HG03457 (cell line): Measurements from ENCODE around the gene GGT7.
"Not testable (repeated sequence)": the region's sequence is repeated elsewhere in the genome, so short reads cannot be mapped to it uniquely, and the experiment has no call there.

Experiments
- ATAC-seq: cut with Tn5 transposase; IDR thresholded peaks from one replicate; pipeline ENCODE4 v1.9.1; 2021; ENCODE audit warnings: moderate number of reproducible peaks; ENCODE audit not compliant: unreplicated experiment

The GGT7 gene

DNA sequence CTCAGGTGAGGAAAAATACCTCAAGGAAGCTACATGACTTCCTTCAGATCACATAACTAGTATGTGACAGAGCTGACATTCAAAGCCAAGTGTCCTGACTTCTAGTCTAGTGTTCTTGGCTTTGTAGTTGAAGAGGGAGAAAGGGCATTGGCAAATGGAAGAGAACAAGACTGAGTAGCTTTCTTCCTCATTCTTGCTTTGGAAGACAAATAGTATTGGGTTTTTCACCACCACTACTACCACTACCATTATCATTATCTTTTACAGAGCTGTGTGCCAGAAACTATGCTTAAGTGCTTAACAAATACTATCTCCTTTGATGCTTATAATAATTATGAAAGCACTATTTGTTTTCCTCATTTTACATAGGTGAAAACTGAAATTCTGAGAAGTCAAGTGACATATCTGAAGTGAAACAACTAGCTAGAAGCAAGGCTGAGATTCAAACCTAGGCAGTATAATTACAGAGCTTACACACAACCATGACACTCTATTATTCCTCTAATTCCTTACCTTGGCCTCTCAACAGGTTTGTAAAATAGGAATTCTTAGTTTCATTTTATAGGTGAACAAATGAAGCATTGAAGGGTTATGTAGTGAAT is 10.5 kb upstream of the GGT7 start:
- ATAC-seq = no peak

DNA sequence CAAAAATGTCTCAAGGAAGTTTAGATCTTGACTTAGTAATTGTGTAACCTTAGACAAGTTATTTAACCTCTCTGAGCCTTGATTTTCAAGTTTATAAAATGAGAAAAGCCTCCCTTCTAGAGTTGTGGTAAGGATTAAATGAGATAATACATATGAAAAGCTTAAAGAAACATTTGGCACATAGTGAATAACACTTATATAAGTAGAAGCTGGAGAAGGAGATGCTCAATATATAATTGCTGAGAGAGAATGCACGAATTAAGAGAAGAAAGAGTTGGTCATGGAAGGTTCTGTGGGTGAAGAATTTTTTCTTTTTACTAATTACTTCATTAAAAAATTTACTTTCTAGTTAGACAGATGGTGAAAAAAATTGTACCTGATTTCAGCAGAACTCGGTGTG is 9.0 kb upstream of the GGT7 start:
- ATAC-seq = no peak

DNA sequence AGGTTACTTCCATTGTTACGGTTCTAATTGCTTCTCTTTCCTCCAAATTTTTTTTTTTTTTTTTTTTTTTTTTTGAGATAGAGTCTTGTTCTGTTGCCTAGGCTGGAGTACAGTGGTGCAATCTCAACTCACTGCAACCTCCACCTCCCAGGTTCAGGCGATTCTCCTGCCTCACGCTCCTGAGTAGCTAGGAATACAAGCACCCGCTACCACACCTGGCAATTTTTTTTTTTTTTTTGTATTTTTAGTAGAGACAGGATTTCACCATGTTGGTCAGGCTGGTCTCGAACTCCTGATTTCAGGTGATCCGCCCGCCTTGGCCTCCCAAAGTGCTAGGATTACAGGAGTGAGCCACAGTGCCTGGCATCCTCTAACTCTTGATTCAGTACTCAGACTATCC is 8.3 kb upstream of the GGT7 start:
- ATAC-seq = not testable (repeated sequence)

DNA sequence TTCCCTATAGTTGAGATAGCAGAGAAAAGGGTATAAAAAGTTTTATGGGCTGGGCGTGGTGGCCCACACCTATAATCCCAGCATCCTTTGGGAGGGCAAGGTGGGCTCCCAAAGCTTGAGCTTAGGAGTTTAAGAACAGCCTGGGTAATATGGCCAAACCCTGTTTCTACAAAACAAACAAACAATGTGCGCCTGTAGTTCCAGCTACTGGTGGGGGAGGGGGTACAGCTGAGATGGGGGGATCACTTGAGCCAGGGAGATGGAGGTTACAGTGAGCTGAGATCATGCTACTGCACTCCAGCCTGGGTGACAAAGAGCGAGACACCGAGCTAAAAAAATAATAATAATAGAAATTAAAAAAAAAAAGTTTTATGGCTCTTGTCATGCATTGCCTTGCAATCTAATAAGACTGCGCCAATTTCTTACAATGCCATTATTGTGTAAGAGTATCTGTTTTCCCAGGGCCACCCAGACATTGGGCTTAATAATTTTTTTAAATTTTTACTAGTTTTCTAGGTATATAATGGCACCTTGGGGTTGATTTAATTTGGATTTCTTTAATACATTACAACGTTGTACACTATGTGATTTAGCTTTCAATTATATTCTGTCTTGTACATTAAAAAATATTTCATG is 7.7 kb upstream of the GGT7 start:
- ATAC-seq = no peak

DNA sequence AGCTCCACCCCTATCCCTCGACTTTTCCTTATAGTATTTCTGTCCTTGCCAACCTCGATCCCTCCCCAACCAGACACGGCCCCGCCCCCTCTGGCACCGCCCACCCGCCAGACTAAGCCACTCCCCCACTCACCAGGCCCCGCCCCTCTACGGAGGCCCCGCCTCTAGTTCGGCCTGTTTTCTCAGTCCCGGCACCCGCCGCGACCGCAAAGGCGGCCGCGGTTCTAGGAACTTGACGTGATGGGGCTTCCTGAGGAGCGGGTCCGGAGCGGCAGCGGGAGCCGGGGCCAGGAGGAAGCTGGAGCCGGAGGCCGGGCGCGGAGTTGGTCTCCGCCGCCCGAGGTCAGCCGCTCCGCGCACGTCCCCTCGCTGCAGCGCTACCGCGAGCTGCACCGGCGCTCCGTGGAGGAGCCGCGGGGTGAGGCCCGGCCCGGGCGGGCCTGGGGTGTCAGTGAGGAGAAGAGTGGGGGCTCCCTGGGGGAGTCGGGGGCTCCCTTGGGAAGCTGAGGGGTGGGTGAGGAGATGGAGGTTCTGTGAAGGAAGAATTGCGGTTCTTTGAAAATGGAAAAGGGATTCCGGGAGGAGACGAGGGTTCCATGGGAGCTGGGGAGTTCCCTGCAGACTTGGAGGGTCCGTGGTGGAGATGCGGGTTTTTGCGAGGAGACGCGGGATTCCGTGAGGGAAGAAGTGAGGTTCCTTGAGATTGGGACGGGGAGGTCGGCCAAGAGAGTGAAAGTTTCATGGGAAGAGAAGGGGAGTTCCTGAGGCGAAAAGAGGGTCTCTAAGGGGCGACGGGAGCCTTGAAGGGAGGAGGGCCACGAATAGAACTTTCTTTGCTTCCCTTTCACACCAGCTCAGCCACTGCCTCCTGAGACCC is 4.0 kb upstream of the GGT7 start, which contains the start of gene ACSS2:
Gene ACSS2, plus strand, starts transcription at position 207 of the 877 bp plus-strand sequence. Its CDS starts 34 bp downstream, at position 241.
- peak; percentile 20 for ATAC-seq

DNA sequence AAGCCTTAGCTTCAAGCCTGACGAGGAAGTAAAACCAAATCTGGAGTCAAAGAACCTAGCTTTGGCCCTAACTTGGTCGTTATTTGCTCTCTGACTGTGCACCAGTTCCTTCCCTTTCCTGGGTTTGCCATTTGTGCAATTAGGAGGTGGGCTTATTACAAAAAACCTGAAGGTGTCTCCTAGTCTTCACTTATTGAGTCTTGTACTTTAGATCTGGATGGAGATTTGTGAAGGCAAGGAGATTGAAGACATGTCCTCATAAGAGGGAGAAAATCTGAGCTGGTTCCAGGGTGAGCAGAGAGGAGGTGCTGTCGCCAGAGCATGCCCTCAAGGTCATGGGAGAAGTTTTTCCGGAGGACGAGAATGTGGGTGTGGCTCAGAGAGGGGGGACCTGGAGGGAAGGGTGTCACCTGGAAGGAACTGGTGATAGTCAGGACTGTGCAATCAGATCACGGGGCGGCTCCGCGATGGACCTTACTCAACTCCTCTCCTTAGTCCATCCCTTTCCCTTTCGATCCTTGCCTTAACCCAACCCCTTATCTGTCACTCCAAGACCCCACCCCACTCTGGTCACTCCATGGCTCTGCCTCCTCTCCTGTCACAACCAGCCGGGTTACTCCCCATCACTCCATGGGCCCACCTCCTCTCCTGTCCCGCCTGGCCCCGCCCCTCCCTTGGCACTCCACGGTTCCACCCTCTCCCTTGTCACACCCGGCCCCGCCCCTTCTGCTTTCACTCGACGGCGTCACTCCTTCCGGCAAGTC is 3.2 kb upstream of the GGT7 start:
- ATAC-seq = peak; percentile 36

DNA sequence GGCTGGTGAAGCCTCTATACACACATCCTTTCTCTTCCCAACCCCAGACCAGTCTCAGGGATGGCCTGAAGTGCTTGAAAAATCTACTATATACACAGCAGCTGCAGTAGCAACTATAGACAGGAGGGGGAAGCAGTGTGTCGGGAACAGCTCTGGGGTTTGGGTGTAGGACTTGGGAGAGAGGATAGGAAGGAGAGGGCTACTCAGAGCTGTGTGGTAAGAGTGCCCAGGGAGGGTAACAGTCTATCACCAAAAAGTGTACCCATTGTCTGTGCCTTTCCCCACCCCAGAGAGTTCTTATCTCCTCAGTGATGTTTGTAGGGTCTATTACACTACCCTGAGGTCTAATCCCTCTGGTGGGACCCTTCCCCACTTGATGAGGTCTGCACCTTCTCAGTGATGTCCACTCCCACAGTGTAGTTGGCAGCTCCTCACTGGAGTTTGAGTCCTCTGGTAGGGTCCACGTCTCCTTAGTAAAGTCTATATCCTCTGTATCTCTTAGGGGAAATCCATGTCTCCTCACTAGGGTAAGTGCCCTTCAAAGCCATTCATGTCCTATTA is 1.5 kb upstream of the GGT7 start:
- no peak for ATAC-seq

DNA sequence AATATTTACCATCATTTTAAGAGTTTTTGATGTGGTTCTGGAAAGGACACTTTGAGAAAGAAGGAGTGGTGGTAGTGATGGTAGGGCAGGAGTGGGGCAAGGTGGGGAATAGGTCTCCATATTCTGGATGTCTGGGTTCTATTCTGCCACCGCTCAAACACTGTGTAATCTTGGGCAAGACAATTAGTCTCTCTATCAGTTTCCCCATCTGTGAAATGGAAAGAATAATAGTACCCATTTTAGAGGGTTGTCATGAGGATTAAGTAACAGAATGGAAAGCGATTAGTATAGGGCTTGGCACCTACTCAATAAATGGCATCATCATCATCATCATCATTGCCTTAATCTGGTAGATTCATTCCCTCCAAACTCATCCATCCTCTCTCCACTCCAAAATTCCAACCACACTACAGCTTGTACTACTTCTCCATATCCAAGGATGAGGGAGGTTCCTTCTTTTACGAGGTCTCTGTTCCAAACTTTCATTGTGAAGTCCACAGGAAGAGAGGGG is 982 bp upstream of the GGT7 start:
- ATAC-seq = no peak

DNA sequence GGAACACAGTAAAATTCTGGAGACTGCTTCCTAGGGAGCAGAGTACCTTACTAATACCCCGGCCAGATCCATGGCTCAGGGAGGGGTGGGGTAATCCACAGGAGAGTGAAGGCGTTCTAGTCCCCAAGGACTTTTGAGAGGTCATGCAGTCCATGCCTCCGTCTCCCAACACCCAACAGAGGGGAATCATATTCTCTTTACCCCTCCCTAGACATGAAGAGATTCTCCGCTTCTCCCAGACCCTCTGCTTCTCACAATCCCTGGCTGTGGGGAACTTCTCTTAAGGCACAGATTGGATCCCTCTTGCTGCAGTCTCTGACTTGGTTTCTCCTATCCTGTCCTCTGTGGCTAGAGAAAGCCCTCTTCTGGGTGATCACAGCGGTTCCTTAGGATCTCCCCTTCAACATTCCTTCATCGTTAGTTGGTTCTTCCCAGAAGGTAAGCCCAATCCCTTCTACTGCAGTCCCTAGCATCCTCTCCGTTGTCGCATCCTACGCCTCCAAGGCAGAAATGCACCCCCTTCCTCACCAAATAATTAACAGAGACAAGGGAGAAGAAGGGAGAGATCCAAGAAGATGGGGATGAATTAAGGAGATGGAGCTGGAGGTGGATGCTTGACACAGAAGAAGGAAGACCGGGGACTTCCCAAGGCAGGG is 562 bp downstream of the GGT7 start:
- no peak for ATAC-seq

DNA sequence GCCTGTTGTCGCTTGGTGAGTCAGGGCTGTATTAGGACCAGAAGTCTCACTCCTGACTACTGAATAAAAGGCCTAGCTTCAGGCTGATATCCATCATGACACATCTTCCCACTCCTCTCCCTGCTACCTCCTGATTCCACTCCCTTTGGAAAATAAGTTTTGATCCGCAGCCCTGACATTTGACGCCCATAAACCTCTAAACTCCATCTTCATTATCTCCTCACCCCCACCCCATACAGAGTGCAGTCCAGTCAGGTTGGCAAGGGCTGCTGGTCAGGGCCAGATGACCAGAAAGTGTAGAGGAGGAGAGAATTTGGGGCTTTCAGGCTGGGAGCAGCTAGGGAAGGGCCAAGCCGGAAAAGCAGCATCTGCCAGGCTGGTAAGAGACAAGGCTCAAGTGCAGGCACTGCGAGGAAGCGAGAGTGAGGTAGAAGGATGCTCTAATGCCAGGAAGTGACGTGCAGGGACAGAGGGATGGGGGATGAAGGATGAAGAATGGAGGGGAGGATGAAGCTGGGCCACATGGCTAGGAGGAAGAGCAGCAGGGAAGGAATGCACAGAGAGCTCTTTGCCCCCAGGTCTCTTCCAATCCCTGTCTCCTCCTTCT is 1.2 kb downstream of the GGT7 start:
- no peak for ATAC-seq

DNA sequence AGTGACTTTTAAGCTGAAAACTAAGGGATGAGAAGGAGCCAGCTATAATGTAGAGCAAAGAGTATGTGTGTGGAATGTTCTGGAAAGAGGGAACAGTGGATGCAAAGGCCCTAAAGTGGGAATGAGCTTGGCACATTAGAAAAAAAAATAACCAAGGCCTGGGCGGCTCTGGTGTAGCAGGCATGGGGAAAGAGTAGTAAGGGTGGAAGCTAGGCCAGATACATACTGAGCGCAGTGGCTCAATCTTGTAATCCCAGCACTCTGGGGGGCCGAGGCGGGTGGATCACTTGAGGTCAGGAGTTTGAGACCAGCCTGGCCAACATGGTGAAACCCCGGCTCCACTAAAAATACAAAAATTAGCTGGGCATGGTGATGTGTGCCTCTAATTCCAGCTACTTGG is 8.4 kb downstream of the GGT7 start:
- ATAC-seq = no peak

DNA sequence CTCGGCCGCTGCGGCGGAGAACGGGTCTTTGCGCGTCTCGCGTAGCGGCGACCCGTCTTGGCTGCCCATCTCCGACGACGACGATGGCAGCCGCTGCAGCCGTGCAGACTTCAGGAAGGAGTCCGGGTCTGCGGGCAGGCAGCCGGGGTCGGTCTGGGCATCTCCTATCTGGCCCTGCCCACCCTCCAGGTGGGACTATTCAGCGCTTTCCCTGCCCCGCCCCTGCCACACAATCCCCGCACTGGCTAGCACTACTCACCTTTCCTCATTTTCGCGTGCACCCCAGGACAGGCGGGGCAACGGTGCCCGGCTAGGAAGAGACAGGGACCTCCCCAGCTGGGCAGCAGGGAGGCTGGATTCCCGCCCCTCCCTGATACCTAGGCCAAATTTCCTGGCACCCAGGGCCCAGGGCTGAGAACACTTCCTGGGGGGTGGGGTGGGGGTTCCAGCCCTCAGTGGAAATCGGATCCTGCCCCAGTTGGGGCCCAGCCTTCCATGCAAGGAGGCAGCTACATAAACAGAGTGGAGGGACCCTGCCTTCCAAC is 9.2 kb downstream of the GGT7 start:
- ATAC-seq = no peak

DNA sequence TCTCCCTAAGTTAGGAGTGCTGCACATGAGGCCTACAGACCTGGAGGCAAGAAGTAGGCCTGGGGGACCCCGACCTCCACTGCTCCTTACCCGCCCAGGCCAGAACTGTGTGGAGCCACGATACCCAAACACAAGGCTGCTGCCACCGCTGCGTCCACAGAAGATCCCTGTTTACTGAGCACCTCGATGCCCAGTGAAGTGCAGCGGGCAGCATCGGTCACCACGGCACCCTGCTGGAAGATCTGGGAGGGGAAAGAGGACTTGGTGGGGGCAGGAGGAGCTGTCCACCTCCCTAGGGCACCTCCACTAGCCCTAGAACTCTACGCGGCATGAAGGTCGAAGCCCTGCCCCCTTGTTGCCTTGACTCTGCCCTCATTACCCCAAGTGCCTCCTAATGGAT is 9.9 kb downstream of the GGT7 start:
- no peak for ATAC-seq

DNA sequence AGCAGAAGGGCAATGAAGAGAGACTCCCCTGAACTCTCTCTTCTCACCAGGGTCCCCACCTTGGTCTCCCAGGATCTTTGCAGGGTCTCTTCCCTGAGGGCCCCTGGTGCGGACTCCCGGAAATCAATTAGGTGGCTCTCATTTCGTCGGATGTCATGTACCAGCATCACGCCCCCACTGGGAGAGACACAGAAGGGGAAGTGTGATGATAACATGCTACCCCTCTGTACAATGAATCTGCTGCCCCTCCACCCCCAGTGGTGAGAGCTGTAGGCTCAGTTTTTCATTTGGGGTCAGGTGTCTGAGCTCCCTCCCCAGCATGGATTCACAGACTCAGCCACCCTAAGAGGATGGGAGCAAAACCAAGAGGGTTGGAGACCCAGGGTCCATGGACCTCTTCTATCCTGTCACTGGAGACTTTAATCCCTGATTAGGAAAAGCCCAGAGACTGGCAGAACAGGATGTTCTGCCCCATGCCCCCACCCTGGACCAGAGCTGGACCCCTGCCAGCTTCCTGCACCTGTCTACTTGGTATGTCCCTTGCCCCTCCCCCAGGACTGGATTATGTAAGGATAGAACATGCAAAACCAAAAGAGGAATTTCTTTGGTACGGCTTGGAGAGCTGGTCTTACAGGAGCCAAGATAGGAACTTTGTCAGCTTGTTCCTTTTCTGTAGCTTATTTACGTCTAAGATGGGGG is 11.1 kb downstream of the GGT7 start:
- ATAC-seq = no peak

DNA sequence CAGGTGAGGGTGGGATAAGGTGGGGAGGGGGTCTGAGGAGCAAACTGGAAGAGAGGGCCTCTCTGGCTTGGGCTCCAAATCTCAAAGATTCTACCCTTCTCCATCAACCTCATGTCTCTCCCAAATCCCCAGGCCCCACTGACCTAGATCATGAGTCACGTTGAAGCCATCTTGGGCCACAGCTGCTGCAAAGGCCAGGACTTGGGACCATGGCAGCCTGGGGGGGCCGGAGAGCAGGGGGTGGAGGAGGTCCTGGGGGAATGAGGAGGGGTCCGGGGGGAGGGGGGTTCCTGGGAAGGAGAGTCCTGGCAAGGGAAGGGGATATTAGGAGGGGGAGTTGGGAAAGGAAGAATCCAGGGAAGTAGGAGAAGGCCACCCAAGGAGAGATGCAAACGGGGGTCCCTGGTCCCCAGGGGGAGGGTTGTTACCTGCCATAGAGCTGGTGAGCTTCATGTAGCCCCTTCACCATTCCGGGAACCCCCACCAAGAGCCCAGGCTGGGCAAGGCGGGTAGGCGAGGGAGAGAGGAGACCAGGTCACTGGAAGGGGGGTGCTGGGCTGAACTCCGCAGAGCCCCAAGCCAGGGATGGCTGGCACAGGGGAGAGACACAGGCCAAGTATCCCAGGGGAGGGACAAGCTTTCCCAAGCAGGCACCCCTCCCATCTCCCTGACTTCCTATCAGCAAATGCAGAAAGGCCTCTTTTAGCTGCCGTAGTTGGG is 12.7 kb downstream of the GGT7 start:
- no peak for ATAC-seq

DNA sequence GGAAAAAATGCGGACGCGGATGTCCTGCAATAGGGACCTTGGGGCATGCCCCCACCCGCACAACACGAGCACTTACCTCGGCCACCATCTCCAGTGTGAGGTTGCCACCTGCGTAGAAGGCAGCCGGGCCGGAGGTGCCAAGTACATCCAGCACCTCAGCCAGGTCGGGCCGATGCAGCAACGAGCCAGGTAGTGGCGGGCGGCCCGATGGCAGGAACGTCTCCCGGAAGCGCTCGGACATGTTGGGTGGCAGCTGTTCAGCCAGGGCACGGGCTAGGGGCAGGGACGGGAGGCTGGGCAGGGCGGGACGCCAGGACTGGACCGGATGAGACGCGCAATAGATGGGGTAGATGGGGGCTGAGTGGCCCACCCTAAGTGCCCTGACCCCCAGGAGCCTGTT is 13.3 kb downstream of the GGT7 start:
- ATAC-seq = no peak

DNA sequence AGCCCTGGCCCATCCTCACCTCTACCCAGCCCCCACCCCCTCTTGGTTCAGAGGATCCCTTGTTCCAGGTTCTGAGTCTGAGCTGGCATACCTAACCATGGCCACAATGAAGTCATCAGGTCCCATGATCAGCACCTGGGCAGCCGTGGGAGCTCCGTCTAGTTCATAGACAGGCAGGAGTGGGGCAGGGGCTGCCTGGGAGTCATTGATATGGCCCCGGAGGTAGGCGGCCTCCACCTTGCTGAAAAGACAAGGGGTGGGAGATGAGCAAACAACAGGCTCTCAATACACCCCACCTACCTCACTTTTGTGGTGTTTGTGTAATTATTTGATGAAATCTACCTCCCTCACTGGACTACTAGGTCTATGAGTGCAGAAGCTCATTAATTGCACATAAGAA is 20.4 kb downstream of the GGT7 start:
- no peak for ATAC-seq

DNA sequence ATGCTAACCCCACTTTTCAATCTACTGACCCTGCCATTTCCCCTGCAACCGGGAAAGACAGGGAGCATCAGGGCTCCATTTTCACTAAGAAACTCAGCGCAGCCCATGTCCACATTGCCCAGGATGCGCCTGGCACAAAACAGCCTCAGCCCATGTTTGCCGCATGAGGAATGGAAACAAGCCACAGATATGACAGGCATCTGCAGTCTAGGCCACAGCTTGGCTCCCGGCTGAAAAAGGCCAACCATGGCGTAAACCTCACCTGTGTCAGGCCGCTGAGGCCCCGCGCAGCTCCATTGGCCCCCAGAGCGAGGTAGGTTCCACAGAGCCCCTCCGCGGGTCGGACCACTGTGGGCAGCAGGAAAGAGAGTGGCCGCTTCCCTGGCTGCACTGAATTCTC is 21.7 kb downstream of the GGT7 start:
- ATAC-seq = no peak
